RPMI8226 (cell line): Measurements from ENCODE around the gene SPON1.

ENCODE experiments used
- DNase-seq: peaks from one replicate; pipeline ENCODE4 v3.0.0-alpha.2; 2015

SPON1 gene

DNA sequence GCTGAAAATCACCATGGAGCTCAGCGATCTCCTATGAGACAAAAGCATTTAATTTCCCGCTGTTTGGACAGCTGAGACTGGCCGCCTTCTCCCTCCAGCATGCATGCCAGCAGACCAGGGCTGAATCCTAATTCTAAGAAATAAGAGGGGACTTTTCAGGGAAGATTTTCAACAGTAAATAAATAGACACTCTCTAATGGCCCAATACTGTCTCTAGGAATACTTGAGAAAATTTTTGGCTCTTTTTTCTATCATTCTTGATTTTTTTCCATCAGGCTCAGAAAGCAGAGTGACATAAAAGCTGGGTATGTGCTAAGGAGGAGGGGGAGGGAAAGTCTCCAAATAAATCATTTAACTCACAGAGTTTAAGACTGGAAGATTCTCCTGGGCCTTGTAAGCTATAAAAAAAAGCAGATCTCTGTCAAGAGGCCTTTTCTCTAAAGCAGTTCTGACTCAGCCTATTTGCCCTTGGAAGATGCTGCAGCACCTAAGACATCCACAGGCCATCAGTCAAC, 17.6 kb upstream of the SPON1 start:
- DNase-seq: no peak

DNA sequence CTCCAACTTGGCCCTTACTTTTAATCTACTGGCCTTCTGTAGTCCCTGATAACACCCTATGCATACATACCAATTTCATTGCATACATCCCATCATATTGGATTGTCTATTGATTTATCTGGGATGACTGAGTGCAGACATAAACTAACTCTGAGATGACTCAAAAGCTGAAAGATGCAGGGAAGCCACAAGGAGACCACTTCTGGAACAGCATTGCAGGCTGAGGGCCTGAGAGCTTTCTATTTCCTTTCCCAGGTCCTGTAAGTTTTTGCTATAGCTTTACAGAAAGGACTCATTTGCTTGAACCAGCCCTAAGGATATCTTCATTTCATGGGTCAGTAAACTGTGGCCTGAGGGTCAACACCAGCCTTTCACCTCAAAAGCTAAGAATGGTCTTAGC, 15.1 kb upstream of the SPON1 start:
- no peak for DNase-seq

DNA sequence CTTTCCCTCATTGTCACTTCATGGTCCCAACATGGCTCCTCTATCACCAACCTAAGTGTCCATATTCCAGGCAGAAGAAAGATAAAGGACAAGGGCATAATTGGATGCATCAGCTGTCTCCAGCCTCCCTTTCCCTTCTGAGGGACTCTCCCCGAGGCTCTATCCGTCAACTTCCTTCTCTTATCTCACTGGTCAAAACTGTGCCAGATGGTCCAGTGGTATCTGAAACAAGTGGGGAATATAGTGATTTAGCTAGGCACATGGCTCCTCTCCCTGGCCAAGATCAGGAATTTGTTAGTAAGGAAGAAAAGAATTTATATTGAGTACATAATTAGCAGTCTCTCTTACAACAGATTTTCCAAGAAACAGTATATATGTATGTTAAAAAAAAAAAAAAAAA, 12.6 kb upstream of the SPON1 start:
- DNase-seq: no peak

DNA sequence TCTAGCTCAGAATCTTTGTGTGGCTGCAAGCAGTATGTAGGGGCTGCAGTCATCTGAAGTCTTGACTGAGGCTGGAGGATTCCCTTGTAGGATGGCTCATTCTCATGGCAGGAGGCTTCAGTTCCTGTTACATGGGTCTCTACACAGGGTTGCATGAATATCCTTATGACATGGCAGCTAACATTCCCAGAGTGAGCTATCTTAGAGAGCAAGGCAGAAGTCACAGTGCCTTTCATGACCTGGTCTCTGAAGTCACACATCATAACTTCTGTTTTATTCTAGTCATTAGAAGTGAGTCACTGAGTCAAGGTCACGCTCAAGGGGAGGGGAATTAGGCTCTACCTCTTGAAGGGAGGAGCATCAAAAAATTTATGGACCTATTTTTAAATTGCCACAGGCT, 10.3 kb upstream of the SPON1 start:
- no peak for DNase-seq

DNA sequence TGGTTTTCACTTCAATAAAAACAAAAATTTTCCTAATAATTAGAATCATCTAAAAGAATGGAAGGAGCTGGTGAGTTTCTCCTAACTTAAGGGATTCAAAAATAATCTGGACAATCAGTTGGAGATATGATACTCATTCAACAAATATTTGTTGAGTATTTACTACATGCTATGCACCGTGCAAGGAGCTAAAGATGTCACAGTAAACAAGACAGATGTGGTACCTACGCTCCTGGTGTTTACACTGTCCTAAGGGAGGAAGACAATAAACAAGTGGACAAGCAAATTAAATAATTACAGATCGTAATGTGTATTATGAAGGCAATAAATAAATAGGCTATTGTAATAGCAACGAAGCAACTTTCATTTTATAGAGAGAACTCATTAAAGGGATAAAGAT, 9.9 kb upstream of the SPON1 start:
- DNase-seq: no peak

DNA sequence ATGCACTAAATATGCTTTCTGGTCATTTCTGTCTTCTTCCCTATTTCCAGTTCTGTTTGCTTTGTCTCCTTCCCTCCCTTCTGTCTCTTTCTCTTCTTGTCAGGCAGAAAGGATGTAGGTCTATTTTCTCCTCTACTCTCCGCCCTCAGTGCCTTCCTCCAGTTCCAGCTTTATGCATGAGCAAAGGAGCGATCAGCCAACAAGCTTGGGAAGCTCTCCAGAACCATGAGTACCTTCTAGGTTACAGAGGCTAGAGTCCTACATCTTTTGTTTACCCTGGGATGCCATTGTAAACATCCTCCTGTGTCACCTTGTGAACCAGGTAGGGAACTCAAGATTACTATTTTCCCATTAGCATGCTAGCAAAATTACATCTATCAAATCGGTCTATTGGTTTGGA, 7.9 kb upstream of the SPON1 start:
- DNase-seq: no peak

DNA sequence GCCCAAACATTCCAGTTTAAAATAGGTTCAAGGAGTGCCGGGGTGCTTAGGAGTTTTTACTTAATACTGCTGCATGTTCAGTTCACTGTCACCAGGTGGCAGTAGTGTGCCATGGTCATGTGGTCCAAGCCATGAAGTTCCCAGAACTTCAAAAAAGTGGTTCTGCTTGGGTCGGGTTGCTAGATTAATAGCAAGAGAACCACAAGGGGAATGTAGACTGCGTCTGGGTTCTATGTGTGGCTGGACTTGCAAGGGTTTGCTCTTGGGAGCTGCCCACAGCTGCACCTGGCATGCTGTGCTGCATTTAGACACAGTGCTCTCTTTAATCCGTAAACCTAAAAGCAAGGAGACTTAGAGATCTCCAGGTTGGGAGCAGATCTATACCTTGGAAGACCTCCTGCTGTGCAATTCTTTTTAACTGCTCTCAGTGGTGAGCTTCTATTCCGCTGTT, 6.5 kb upstream of the SPON1 start:
- DNase-seq: peak; percentile 41

DNA sequence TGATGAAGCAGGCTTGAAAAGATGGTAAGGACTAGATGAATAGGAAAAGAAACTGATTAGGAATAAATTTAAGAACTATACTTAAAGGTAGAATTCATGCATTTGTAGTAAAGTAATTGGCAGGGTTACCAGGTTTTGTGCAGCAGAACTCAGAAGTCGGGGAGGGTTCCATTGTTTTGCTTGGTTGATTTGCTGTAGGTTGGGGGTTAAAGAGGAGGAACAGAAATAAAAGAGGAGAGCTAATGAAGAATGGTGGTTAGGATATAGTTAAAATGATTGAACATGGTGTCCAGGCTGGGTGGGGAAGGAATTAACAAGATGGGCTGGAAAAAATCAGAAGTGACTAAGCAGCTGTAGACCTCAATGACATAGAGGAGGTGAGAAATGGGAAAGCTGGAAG, 5.5 kb upstream of the SPON1 start:
- no peak for DNase-seq

DNA sequence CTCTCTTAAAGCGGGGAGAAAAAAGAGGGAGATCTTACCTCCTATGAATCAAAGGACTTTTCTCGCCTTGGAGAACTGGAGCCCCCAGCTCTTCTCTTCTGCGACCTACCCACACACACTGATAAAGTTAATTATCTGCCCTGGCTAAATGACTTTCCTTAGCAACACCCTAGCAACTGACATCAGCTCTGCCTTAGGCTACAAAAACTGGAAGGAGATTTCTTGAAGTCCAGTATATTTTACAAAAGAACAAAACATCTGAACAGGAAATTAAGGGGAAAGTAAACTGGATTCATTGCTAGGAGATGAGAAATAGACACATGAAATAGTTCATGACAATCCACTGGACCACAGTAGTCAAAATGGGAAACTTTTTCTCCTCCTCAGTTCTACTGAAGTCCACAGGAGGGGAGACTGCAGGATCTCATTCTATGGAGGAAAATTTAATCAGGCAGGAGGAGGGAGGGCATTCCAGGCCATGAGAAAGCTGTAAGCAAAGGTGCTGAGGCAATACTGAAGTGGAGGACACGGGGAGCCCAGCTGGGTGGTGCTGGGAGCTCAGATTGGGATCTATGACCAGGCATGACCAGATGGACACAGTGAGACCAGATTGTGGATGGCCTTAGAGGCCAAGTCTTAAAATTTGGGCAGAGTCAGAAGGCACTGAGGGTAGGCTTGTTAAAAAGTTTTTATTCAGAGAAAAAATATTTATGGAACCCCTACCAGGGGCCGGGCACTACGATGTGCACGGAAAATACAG, 3.7 kb upstream of the SPON1 start:
- no peak for DNase-seq

DNA sequence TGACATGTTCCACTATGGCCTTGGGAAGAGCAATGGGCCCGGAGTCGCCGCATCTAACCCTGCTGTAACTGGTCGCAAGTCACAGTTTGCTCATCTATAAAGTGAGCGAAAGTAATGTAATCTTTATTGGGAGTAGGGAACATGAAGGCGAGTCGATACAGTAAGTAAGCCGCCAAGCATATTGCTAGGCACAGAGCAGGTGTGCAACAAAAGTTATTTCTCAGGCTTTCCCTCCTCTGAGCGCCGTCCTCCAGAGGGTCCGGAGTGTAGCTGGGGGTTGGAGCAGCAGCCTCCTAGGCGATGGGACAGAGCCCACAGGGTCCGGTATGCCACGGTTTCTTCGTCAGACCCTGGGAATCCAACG, 343 bp upstream of the SPON1 start:
- no peak for DNase-seq

DNA sequence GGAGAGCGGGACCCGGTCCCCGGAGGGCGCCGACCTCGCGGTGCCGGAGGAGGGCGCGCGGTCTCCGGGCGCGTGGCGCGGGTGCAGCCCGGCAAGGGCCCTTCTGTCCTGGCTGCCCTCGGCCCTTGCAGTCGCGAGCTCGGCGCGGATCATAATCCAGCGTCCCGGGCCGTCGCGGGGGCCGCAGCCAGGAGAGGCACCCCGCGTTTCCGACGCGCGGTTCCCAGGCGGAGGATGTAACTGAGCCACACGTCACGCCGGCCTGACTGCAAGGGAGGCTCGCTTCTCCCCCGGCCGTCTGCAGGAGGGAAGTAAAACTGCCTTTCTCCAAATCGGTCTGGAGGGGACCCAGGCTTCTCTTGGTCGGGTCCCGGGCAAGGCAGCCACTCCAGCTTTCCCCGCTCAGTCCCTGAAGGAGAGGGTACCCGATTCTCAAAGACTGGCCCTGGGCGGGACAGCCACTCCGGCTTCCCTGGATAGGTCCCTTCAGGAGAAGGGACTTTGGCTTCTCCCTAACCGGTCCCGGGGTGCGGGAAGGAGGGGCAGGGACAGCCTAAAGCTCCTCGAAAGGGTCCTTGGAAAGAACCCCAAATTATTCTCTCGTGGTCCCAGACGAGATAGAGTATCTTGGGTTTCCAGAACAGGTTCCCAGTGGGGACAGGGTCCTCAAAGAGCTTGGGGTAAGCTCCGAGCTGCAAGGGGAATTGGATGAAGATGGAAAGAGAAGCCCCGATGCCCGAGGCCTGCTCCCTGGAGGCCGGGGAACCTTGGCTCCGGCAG, 836 bp downstream of the SPON1 start:
- DNase-seq: no peak

DNA sequence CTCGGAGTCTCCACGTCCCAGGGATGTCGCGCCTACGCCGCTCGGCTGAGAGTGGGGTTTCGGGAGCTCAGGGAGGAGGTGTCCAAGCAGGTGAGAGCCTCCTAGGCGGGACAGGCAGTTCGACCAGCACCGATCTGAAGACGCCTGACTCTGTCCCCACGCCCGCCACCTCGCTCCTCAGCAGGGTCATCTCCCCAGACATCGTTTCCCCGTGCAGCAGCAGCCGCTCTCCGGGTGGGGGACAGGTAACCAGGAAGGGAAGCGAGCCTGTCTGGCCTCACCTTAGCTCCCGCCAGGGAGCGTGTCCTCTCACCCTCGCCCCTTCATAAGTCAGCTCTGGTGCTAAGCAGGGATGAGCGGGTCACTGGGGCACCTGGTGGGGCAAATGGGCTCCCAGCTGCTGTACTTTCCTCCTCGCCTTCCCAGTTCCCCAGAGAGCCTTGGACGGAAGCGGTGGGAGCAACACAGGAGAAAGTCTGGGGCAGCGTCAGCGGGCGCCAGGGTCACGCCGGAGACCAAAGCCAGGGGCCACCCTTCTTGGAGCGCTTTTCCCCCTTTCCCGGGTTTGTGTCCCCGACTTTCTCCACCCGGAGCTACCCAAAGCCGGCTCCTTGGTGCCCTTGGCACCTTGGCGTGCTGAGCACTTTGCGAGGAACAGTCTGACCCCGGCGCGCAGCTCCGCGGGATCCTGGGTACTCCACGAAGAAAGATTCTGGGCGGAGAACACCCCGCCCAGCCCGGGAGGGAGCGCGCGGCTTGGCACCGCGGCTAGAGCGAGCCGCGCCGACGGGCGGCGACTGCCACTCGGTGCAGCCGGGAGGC, 1.6 kb downstream of the SPON1 start:
- DNase-seq: no peak

DNA sequence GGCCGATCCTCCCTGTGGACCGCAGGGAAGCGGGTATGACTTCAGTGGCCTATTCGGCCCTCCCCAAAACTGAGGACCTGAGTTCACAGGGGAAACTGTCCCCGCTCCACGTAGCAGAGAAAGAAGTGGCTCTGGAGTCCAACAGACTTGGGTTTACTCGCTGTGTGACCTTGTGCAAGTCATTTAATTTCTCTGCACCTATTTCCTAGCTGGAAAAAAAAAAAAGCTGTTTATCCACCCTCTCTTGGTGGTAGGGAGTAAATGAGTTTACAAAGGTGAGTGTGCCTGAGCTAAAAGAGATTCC, 2.2 kb downstream of the SPON1 start:
- DNase-seq: no peak

DNA sequence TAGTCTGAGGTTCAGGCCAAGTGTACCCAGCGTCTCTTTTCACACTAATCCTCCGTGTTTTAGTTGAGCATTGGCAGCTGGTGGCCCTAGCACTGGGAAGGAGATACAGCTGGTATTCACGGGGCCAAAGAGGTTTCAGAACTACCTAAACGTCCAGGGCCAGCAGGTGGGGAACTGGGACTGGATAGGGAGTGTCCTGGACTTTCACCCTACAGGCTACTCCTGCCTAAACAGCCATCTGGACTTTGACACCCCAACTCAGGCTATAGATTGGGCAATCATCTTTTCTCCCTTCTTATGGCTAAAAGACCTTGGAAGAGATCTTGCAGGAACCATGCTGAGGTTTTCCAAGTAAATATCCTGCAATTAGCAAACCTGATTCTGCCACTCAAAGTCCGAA, 2.8 kb downstream of the SPON1 start:
- DNase-seq: no peak

DNA sequence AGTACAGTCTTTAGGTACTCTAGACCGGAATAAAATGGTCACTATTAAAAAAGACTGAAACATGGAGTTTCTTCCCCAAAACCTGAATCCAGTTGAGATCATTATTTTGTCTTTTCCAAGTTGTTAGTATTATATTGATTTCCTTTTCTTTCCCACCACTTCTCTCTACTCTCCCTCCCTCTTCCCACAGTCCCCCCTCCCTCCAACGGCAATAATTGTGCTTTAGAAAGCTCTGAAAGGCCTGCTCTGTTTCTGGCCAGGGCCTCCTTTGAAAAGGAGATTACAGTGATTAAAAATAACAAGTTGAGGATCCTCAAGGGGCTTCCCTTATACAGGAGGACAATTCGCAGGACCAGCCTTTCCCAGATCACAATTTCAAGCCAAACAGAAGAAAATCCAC, 3.5 kb downstream of the SPON1 start:
- DNase-seq: no peak

DNA sequence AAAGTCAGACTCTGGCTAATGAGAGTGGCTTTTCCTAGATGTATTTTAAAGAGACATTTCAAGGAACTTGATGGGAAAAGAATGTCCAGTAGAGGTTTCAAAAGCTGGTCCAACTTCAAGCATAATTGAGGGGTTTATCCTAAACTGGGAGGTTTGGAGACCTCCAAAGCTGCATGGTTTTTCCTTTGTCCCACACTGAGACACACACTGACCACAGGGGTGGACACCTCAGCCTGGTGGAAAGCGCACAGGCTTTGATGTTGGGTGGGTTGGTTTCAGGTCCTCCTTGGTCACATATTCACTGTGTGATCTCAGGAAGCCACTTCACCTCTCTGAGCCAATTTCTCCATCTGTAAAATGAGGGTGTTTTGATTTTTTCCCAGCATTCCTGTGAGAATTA, 4.0 kb downstream of the SPON1 start:
- no peak for DNase-seq

DNA sequence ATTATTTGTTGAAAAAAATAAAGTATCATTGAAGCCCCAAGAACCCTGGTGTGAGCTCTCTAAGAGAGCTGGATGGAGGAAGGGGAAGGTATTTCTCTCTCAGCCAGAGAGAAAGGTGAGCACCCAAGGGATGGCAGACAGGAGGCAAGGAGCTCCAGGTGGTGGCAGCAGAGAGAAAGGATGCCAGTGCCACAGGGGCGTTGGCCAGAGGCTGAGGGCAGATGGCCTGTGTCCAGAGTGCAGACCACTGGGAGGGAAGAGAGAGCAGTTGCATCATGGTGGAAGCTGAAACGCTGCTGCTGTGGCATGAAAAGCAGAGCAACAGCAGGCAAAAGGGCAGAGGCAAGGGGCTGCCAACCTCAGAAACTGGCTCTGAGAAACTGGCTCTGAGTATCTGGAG, 8.5 kb downstream of the SPON1 start:
- DNase-seq: peak; percentile 30

DNA sequence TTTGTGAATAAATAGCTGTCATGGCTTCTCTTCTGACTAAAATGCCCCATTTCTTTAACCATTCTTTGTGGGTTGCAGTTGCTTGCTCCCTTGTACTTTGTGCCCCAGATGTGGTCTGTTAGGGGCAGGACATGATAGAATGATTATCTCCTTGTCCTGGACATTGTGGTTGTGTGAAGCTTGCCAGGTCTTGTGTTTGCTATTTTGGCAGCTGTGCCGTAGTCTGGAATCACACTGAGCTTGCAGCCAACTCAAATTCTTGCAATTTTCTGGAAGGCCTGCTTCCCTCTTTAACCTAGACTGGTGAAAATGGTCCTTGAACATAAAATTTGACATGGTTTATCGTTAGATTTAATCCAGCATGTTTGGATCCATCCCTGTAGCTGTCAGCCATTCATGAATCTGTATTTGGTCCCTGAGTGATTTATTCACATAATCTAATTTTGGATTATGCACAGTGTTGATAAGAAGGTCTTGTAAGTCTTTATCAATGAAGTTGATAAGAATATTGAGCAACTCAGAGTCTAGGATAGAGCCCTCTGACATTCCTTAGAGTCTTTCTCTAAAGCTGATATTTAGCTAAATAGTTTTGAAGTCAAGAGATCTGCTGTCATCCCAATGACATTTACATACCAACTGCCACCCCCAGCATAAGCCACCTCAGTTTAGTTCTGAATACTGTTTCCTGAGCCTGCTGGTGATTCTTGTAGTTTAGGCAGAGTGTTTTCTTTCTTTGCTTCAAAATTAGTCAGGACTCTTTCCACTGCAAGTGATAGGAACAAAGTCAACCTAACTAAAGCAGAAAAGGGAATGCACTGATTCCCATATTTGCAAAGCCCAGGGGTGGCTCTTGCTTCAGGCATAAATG, 9.8 kb downstream of the SPON1 start:
- no peak for DNase-seq

DNA sequence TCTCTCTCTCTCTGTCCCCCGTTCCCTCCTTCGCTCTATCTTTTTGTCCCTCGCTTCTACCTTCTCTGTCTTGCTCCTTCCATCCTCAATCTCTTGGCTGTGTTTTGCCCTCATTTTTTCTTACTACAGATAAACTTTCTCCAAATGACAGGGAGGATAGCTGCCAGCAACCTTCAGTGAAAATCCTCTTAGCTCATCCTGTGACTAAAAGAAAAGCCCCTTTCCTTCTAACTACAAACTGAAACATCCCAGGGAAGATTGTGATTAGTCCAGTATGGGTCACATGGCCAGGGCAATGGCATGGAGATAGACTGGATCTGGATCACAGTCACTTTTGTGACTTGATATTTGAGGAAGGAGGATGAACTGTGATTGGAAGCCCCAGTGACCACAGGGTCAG, 10.4 kb downstream of the SPON1 start:
- no peak for DNase-seq

DNA sequence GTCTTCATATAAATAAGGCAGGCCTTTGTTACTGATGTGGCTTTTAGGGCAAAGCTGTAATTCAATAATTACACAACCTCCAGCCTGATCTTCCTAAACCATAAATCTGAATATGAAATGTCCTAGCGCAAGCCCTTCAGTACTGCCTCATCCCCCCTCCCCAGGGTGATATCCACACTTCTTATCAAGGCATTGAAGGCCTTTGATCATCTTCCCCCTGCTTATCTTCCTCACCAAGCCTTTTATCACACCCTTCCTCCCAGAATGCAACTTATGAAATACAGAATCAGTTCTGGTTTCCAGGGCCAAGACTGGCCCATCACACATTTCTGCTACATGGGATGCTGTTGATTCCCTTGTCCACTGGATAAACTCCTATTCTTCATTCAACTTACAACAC, 12.1 kb downstream of the SPON1 start:
- DNase-seq: no peak

DNA sequence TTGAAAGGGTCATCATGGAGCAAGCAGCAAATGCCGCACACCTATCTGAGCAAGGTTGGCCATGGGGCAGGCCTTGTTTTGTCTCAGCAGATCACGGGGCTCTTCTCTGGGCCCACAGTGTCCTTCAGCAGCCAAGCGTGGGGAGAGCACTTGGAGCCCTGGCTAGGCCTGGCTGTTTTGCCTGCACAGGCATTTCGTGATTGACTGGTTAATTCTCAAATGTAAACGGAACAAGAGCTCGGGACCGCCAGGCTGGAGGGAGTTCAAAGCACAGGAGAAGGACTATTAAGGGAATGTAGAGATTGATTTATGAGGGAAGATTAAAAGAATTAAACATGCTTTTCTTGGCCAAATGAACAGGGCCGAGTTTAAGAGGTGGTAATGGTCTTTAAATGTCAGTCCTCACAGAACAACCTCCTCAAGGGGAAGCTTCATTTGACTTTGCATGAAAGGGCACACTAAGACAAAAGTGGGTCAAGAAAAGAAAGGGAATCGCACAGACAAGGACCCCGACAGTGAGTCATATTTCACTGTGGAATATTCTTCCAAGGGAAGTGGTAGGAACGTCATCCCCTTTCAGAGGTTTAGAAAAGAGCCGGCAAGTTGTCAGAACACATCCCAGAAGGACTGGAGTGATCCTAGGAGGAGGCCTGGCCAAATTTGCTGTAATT, 20.7 kb downstream of the SPON1 start:
- DNase-seq: no peak
